ENCODE data around the gene PRRX2.
A peak's percentile ranks its signal among the peaks of the same experiment; 100 is the strongest.

The PRRX2 gene

GRCh38 chr9:129720181-129720864 is 54.9 kb downstream of the PRRX2 start:
- Histone ChIP-seq H3K4me1 (ENCODE audit: control insufficient read depth, insufficient read depth, low read length) (peaks cover 9% of the 10 kb centered on the region), H3K9me3 (ENCODE audit: control insufficient read depth in 2 of 2, low read length in 2 of 2) (no peaks in the 10 kb centered on the region), H3K36me3 (ENCODE audit: control insufficient read depth in 2 of 2, insufficient read depth in 2 of 2, low read length in 2 of 2) (no peaks in the 10 kb centered on the region)

GRCh38 chr9:129720865-129721545 is 55.6 kb downstream of the PRRX2 start:
- H3K9me3 ChIP-seq (ENCODE audit: control insufficient read depth in 2 of 2, low read length in 2 of 2): no peaks in the 10 kb centered on the region
- no peak overlapping the region for H3K27ac ChIP-seq (ENCODE audit: low read length)
- peaks cover 2% of the 10 kb centered on the region for H3K4me1 ChIP-seq (ENCODE audit: control insufficient read depth, insufficient read depth, low read length)
- H3K36me3 ChIP-seq (ENCODE audit: control insufficient read depth in 2 of 2, insufficient read depth in 2 of 2, low read length in 2 of 2): no peaks in the 10 kb centered on the region
- no peak overlapping the region for H3K4me3 ChIP-seq (ENCODE audit: low read length in 2 of 2)
- H3K9ac ChIP-seq (ENCODE audit: low read length in 2 of 2): no peak overlapping the region
- H3K27me3 ChIP-seq (ENCODE audit: control insufficient read depth in 1 of 2, insufficient read depth in 2 of 2, low read length in 2 of 2): peaks cover 0 to 7% of the 10 kb centered on the region in 2 donors

More at GRCh38 chr9:129720181-129720864, 54.9 kb downstream of the PRRX2 start:
- Histone ChIP-seq H3K27ac (ENCODE audit: low read length) (no peak overlapping the region), H3K27me3 (ENCODE audit: control insufficient read depth in 1 of 2, insufficient read depth in 2 of 2, low read length in 2 of 2) (peaks cover 0 to 7% of the 10 kb centered on the region in 2 donors), H3K9ac (ENCODE audit: low read length in 2 of 2) (no peak overlapping the region), H3K4me3 (ENCODE audit: low read length in 2 of 2) (no peak overlapping the region)

- Histone ChIP-seq H3K4me1 (ENCODE audit: control insufficient read depth, insufficient read depth, low read length) (peaks cover 6% of the 10 kb centered on the region), H3K27me3 (ENCODE audit: control insufficient read depth in 1 of 2, insufficient read depth in 2 of 2, low read length in 2 of 2) (peaks cover 0 to 7% of the 10 kb centered on the region in 2 donors), H3K9me3 (ENCODE audit: control insufficient read depth in 2 of 2, low read length in 2 of 2) (no peaks in the 10 kb centered on the region), H3K27ac (ENCODE audit: low read length) (no peak overlapping the region), H3K4me3 (ENCODE audit: low read length in 2 of 2) (no peak overlapping the region), H3K36me3 (ENCODE audit: control insufficient read depth in 2 of 2, insufficient read depth in 2 of 2, low read length in 2 of 2) (no peaks in the 10 kb centered on the region), H3K9ac (ENCODE audit: low read length in 2 of 2) (no peak overlapping the region)
Measured at GRCh38 chr9:129722913-129723312, 57.5 kb downstream of the PRRX2 start.

GRCh38 chr9:129724456-129725190 is 59.2 kb downstream of the PRRX2 start:
- Histone ChIP-seq H3K27me3 (ENCODE audit: control insufficient read depth in 1 of 2, insufficient read depth in 2 of 2, low read length in 2 of 2) (peaks cover 2 to 4% of the 10 kb centered on the region in 2 donors), H3K9ac (ENCODE audit: low read length in 2 of 2) (no peak overlapping the region), H3K27ac (ENCODE audit: low read length) (no peak overlapping the region), H3K36me3 (ENCODE audit: control insufficient read depth in 2 of 2, insufficient read depth in 2 of 2, low read length in 2 of 2) (no peaks in the 10 kb centered on the region), H3K9me3 (ENCODE audit: control insufficient read depth in 2 of 2, low read length in 2 of 2) (no peaks in the 10 kb centered on the region), H3K4me3 (ENCODE audit: low read length in 2 of 2) (no peak overlapping the region), H3K4me1 (ENCODE audit: control insufficient read depth, insufficient read depth, low read length) (peaks cover 6% of the 10 kb centered on the region)

- no peak overlapping the region for H3K9ac ChIP-seq (ENCODE audit: low read length in 2 of 2)
Measured at GRCh38 chr9:129725795-129726251, 60.4 kb downstream of the PRRX2 start.

GRCh38 chr9:129726322-129727160 is 61.1 kb downstream of the PRRX2 start:
- Histone ChIP-seq H3K4me3 (ENCODE audit: low read length in 2 of 2) (peak overlapping the region; percentile 22 to 60), H3K9me3 (ENCODE audit: control insufficient read depth in 2 of 2, low read length in 2 of 2) (no peaks in the 10 kb centered on the region), H3K27ac (ENCODE audit: low read length) (no peak overlapping the region), H3K36me3 (ENCODE audit: control insufficient read depth in 2 of 2, insufficient read depth in 2 of 2, low read length in 2 of 2) (no peaks in the 10 kb centered on the region), H3K4me1 (ENCODE audit: control insufficient read depth, insufficient read depth, low read length) (peaks cover 6% of the 10 kb centered on the region), H3K27me3 (ENCODE audit: control insufficient read depth in 1 of 2, insufficient read depth in 2 of 2, low read length in 2 of 2) (peaks cover 2 to 4% of the 10 kb centered on the region in 2 donors), H3K9ac (ENCODE audit: low read length in 2 of 2) (no peak overlapping the region)

More at GRCh38 chr9:129725795-129726251, 60.4 kb downstream of the PRRX2 start:
- no peak overlapping the region for H3K4me3 ChIP-seq (ENCODE audit: low read length in 2 of 2)
- no peaks in the 10 kb centered on the region for H3K9me3 ChIP-seq (ENCODE audit: control insufficient read depth in 2 of 2, low read length in 2 of 2)
- H3K36me3 ChIP-seq (ENCODE audit: control insufficient read depth in 2 of 2, insufficient read depth in 2 of 2, low read length in 2 of 2): no peaks in the 10 kb centered on the region
- H3K27me3 ChIP-seq (ENCODE audit: control insufficient read depth in 1 of 2, insufficient read depth in 2 of 2, low read length in 2 of 2): peaks cover 2 to 4% of the 10 kb centered on the region in 2 donors
- H3K27ac ChIP-seq (ENCODE audit: low read length): no peak overlapping the region
- H3K4me1 ChIP-seq (ENCODE audit: control insufficient read depth, insufficient read depth, low read length): peaks cover 6% of the 10 kb centered on the region

GRCh38 chr9:129728744-129729143 is 63.3 kb downstream of the PRRX2 start:
- Histone ChIP-seq H3K4me1 (ENCODE audit: control insufficient read depth, insufficient read depth, low read length) (peaks cover 6% of the 10 kb centered on the region), H3K9ac (ENCODE audit: low read length in 2 of 2) (no peak overlapping the region), H3K27ac (ENCODE audit: low read length) (no peak overlapping the region), H3K27me3 (ENCODE audit: control insufficient read depth in 1 of 2, insufficient read depth in 2 of 2, low read length in 2 of 2) (peaks cover 0 to 2% of the 10 kb centered on the region in 2 donors), H3K4me3 (ENCODE audit: low read length in 2 of 2) (no peak overlapping the region), H3K9me3 (ENCODE audit: control insufficient read depth in 2 of 2, low read length in 2 of 2) (no peaks in the 10 kb centered on the region), H3K36me3 (ENCODE audit: control insufficient read depth in 2 of 2, insufficient read depth in 2 of 2, low read length in 2 of 2) (no peaks in the 10 kb centered on the region)

- no peak overlapping the region for H3K27ac ChIP-seq (ENCODE audit: low read length)
- H3K27me3 ChIP-seq (ENCODE audit: control insufficient read depth in 1 of 2, insufficient read depth in 2 of 2, low read length in 2 of 2): peaks cover 2 to 3% of the 10 kb centered on the region in 2 donors
- H3K9me3 ChIP-seq (ENCODE audit: control insufficient read depth in 2 of 2, low read length in 2 of 2): no peaks in the 10 kb centered on the region
- H3K4me1 ChIP-seq (ENCODE audit: control insufficient read depth, insufficient read depth, low read length): peaks cover 3% of the 10 kb centered on the region
- H3K4me3 ChIP-seq (ENCODE audit: low read length in 2 of 2): no peak overlapping the region
- H3K36me3 ChIP-seq (ENCODE audit: control insufficient read depth in 2 of 2, insufficient read depth in 2 of 2, low read length in 2 of 2): no peaks in the 10 kb centered on the region
- H3K9ac ChIP-seq (ENCODE audit: low read length in 2 of 2): no peak overlapping the region
Measured at GRCh38 chr9:129731477-129732085, 66.1 kb downstream of the PRRX2 start.

- no peaks in the 10 kb centered on the region for H3K4me1 ChIP-seq (ENCODE audit: control insufficient read depth, insufficient read depth, low read length)
- no peak overlapping the region for H3K27ac ChIP-seq (ENCODE audit: low read length)
- no peak overlapping the region for H3K9ac ChIP-seq (ENCODE audit: low read length in 2 of 2)
- peaks cover 2 to 3% of the 10 kb centered on the region in 2 donors for H3K27me3 ChIP-seq (ENCODE audit: control insufficient read depth in 1 of 2, insufficient read depth in 2 of 2, low read length in 2 of 2)
- no peak overlapping the region for H3K4me3 ChIP-seq (ENCODE audit: low read length in 2 of 2)
- no peaks in the 10 kb centered on the region for H3K9me3 ChIP-seq (ENCODE audit: control insufficient read depth in 2 of 2, low read length in 2 of 2)
- H3K36me3 ChIP-seq (ENCODE audit: control insufficient read depth in 2 of 2, insufficient read depth in 2 of 2, low read length in 2 of 2): no peaks in the 10 kb centered on the region
Measured at GRCh38 chr9:129732100-129732499, 66.7 kb downstream of the PRRX2 start.

Data from stomach smooth muscle (tissue), 2 donors.